HepG2 (cell line): ENCODE data around the gene DKKL1. TPM values are rescaled to one million over a fixed set of nuclear protein-coding genes. Genes with fewer than 3 reads are reported as not detected.

Source experiments
- ATAC-seq: fragments of 200-7000 bp; cut with Tn5 transposase; 3 replicates; pipeline ENCODE4 v1.9.1; 2020; ENCODE audit warnings: mild to moderate bottlenecking, moderate library complexity
- BruUV-seq: library from RNA; stranded (reverse); fragments of 400-500 nt; replicated peaks from 2 replicates; lab custom pipeline; 2021; lab: Mats Ljungman, UMichigan
- CTCF ChIA-PET: fragments of 300-600 bp; formaldehyde crosslinking; extraction: SDS; loops from one replicate; lab custom pipeline; 2021; ENCODE audit warnings: low total read pairs, inconsistent platforms, low intra/inter-chr PET ratio; lab: Yijun Ruan, JAX
- POLR2A ChIA-PET: fragments of 350-600 bp; sonication (Branson Sonifier 250); formaldehyde crosslinking; loops from one replicate; lab custom pipeline; 2020; ENCODE audit warnings: antibody characterized with exemption, inconsistent platforms; lab: Yijun Ruan, JAX
- DNase-seq: peaks from one replicate; pipeline ENCODE4 v3.0.0-alpha.2; 2015; ENCODE audit warnings: low spot score
- FAIRE-seq: peaks from 3 replicates; lab custom pipeline; 2011; peaks lifted over from hg19 to GRCh38; lab: Jason Lieb, UNC
- H2AFZ ChIP-seq: one replicate; pipeline ENCODE4 v1.6.1; 2011; ENCODE audit warnings: low read length, inconsistent platforms
- H3K27ac ChIP-seq: fragments of 300-600 bp; 3 replicates; pipeline ENCODE4 v1.8.0; 2011; ENCODE audit warnings: mixed run types, mild to moderate bottlenecking, mixed read lengths, low read length, inconsistent platforms; ENCODE audit not compliant: insufficient read depth; ENCODE audit errors: extremely low read length
- H3K27me3 ChIP-seq, 2 experiments: fragments of 200-600 bp in 1 of 2; 2 replicates in 1 of 2; 3 replicates in 1 of 2; pipeline versions ENCODE4 v1.6.0 to v1.8.0; 2011; ENCODE audit warnings: low read length in 2 of 2, mild to moderate bottlenecking in 2 of 2, moderate library complexity in 2 of 2, inconsistent platforms in 1 of 2; ENCODE audit not compliant: insufficient read depth in 2 of 2, control insufficient read depth in 1 of 2
- H3K36me3 ChIP-seq, 2 experiments: fragments of 200-600 bp in 1 of 2; replicated peaks in 1 of 2; 2 replicates in 1 of 2; 3 replicates in 1 of 2; pipeline versions ENCODE4 v1.5.1 to v1.8.0; 2011; ENCODE audit warnings: low read length in 2 of 2, inconsistent platforms in 1 of 2; ENCODE audit not compliant: insufficient read depth in 2 of 2, control insufficient read depth in 1 of 2
- H3K4me1 ChIP-seq: 2 replicates; pipeline ENCODE4 v1.5.1; 2012; ENCODE audit warnings: low read length, inconsistent platforms; ENCODE audit not compliant: insufficient read depth
- H3K4me2 ChIP-seq: 2 replicates; pipeline ENCODE4 v1.6.0; 2011; ENCODE audit warnings: low read depth, low read length, inconsistent platforms
- H3K4me3 ChIP-seq, 3 experiments: fragments of 200-600 bp in 1 of 3; sonication (generic), shearing (Covaris generic) in 1 of 3; replicated peaks in 1 of 3; 2 replicates each; pipeline ENCODE4 v1.5.1; 2011 to 2016; ENCODE audit warnings: low read length in 3 of 3, inconsistent platforms in 2 of 3, low read depth in 2 of 3, mild to moderate bottlenecking in 2 of 3, control low read depth in 1 of 3, mixed read lengths in 1 of 3; ENCODE audit not compliant: insufficient read depth in 1 of 3
- H3K79me2 ChIP-seq: one replicate; pipeline ENCODE4 v1.6.1; 2011; ENCODE audit warnings: low read length, inconsistent platforms; ENCODE audit not compliant: insufficient read depth
- H3K9ac ChIP-seq: 2 replicates; pipeline ENCODE4 v1.6.0; 2011; ENCODE audit warnings: mild to moderate bottlenecking, low read depth, low read length, inconsistent platforms; ENCODE audit not compliant: insufficient read depth
- H3K9me3 ChIP-seq: 2 replicates; pipeline ENCODE4 v1.5.1; 2012; ENCODE audit warnings: mild to moderate bottlenecking, low read length
- H4K20me1 ChIP-seq: 2 replicates; pipeline ENCODE4 v1.6.0; 2011; ENCODE audit warnings: inconsistent platforms, mild to moderate bottlenecking, low read length, moderate library complexity; ENCODE audit not compliant: insufficient read depth
- ELF3 ChIP-seq: IDR thresholded peaks from 2 replicates; pipeline ENCODE4 v1.6.1; 2016; ENCODE audit warnings: missing genetic modification reagents, missing compliant biosample characterization
- IRF1 ChIP-seq: sonication (generic); formaldehyde crosslinking; IDR thresholded peaks from 2 replicates; pipeline ENCODE4 v1.4.0; 2020; ENCODE audit warnings: low read depth, mild to moderate bottlenecking, missing genetic modification reagents
- NCOA5 ChIP-seq: sonication (generic); formaldehyde crosslinking; IDR thresholded peaks from 2 replicates; pipeline ENCODE4 v1.4.0; 2020; ENCODE audit warnings: missing genetic modification reagents
- NR2F6 ChIP-seq, 2 experiments: IDR thresholded peaks; 2 replicates each; pipeline ENCODE4 v1.6.1; 2016; ENCODE audit warnings: antibody characterized with exemption in 1 of 2, mild to moderate bottlenecking in 1 of 2
- RARA ChIP-seq: IDR thresholded peaks from 2 replicates; pipeline ENCODE4 v1.6.1; 2016; ENCODE audit warnings: missing genetic modification reagents, missing compliant biosample characterization
- ZBED4 ChIP-seq: sonication (generic); formaldehyde crosslinking; IDR thresholded peaks from 2 replicates; pipeline ENCODE4 v1.4.0; 2020; ENCODE audit warnings: missing genetic modification reagents, borderline replicate concordance
- ZBTB14 ChIP-seq: sonication (generic); formaldehyde crosslinking; IDR thresholded peaks from 2 replicates; pipeline ENCODE4 v1.4.0; 2020; ENCODE audit warnings: missing genetic modification reagents
- WGBS: methylation state at CpG from one replicate; pipeline ENCODE4 v1.1.6; 2017; ENCODE audit warnings: low lambda C conversion rate; 5-methylcytosine and 5-hydroxymethylcytosine counted together
- in situ Hi-C: cut with HindIII; loops from 2 replicates; pipeline ENCODE4 v1.10.0; 2017; ENCODE audit warnings: low pct_unique_long_range_greater_than_20kb; ENCODE audit not compliant: extremely low pct_ligation_motif_present
- intact Hi-C: fragments of 100-400 bp; cut with micrococcal nuclease; formaldehyde crosslinking; loops from one replicate; pipeline ENCODE4 v1.10.0; 2022; ENCODE audit not compliant: unreplicated experiment
- polyA plus RNA-seq, 8 experiments: library from polyadenylated mRNA; depleted of rRNA in 3 of 8; stranded (reverse) in 7 of 8; unstranded in 1 of 8; fragments of >200 nt; fragmentation: Illumina TruSeq in 4 of 8; extraction: Trizol in 4 of 8; gene quantifications; 2 replicates each; pipeline versions ENCODE4 v1.2.1 to v1.2.3, GENCODE V29; 2011 to 2016; ENCODE audit warnings: low read depth in 4 of 8, missing spikeins in 1 of 8, mixed read lengths in 1 of 8; ENCODE audit not compliant: insufficient read depth in 1 of 8
- total RNA-seq, 5 experiments: library from RNA; depleted of rRNA; stranded (reverse); fragments of >200 nt; fragmentation: Illumina TruSeq; extraction: Trizol; gene quantifications; 2 replicates each; pipeline ENCODE4 v1.2.3, GENCODE V29; 2016; ENCODE audit warnings: low read depth in 1 of 5

Gene DKKL1
- total and polyA plus RNA-seq, 2 of the 13 experiments (the other 11 are each of a cell fraction or from before 2014, with no cell fraction given): 0.30 to 0.31 TPM

GRCh38 chr19:49356382-49356781, 7.3 kb upstream of the DKKL1 start:
- H3K4me1 ChIP-seq: peaks cover 22% of the 10 kb centered on the region
- intact Hi-C loops: no loop called here
- FAIRE-seq (no peak), DNase-seq (no peak), ATAC-seq (no peak; the same call in 2 of the 3 replicates)
- H3K27me3 ChIP-seq: no peaks in the 10 kb centered on the region
- peak overlapping the region; percentile 14; the same call in 1 of the 2 replicates for H3K9ac ChIP-seq
- H3K27ac ChIP-seq: no peak overlapping the region
- peaks cover 1 to 4% of the 10 kb centered on the region in 2 experiments; a peak in 1 of 5 replicates for H3K36me3 ChIP-seq
- CTCF ChIA-PET: no interaction called here
- BruUV-seq: no TSS peak
- 0 out of 2 replicates have a peak overlapping the region, but pooled peaks have one; percentile 6 for H3K4me2 ChIP-seq
- H4K20me1 ChIP-seq: no peaks in the 10 kb centered on the region
- no peaks in the 10 kb centered on the region for H3K79me2 ChIP-seq
- POLR2A ChIA-PET: no interaction called here
- TF ChIP-seq NR2F6 (IDR thresholded peaks at IDR 0.05) (peak; percentile 45; the same call in 1 of the 2 replicates), NR2F6 (CRISPR knock-in tag; IDR thresholded peaks at IDR 0.05) (no peak), NCOA5 (no peak), RARA (CRISPR knock-in tag) (peak; percentile 71), IRF1 (no peak), ZBTB14 (no peak), ELF3 (0 out of 2 replicates have a peak, but pooled peaks have one; percentile 23), ZBED4 (CRISPR knock-in tag) (no peak)
- no peak overlapping the region for H2AFZ ChIP-seq
- in situ Hi-C loops: no loop called here
- H3K4me3 ChIP-seq: no peak overlapping the region
- WGBS: 63% methylated on average over 7 of the region's 7 CpGs
- H3K9me3 ChIP-seq: no peaks in the 10 kb centered on the region
